Measurements from ENCODE around the gene OPN1LW. TPM values are rescaled to one million over a fixed set of nuclear protein-coding genes. Genes with fewer than 3 reads are reported as not detected.
"Not testable (repeated sequence)": the region's sequence is repeated elsewhere in the genome, so short reads cannot be mapped to it uniquely, and the experiment has no call there.

The OPN1LW gene
- total RNA-seq, 1 donor from 2014 or later, result not detected

DNA sequence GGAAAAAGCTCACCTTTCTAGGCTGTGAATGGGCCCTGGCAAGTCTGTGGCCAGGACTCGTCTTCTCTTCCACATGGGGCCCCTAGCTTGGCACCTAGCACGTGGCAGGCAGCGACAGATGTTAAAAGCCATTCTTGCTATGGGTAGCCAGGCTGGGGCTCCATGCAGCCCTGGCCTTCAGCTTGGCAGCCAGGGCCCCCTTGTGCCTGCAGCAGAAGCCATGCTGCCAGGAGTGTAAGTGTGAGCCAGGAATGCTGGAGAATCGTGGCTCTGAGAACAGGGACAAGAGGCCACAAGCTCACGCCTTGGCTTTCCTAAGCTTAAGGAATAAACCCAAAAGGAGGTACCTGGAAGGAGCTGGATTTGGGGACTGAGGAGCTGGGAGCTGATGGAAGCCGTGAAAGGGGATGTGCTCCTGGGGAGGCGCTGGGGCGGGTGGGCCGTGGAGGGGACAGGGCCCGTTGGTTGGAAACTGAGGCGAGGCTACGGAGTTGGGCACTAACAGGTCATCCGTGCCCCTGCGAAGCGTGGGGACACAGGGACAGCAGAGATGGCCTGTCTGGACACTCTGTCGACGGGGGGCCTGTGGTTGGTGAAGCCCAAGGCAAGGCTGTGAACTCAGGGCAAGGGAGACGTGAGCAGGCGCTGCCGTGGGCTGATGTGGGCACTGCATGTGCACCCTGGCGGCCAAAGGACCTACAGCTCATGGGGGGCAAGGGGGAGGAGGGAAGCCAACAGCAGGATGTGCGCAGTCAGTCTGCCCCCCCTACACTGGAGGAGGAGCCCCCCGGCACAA is 895 bp upstream of the OPN1LW start:
- Histone ChIP-seq H3K4me3 (ENCODE audit: low read depth, low read length) (no peak overlapping the region), H3K36me3 (ENCODE audit: control insufficient read depth, insufficient read depth, low read length) (no peaks in the 10 kb centered on the region), H3K27me3 (ENCODE audit: control insufficient read depth, insufficient read depth, low read length) (no peaks in the 10 kb centered on the region)
- no peak for FAIRE-seq
- DNase-seq (ENCODE audit: low read depth), result no peak
- TF ChIP-seq, protein P1, sequence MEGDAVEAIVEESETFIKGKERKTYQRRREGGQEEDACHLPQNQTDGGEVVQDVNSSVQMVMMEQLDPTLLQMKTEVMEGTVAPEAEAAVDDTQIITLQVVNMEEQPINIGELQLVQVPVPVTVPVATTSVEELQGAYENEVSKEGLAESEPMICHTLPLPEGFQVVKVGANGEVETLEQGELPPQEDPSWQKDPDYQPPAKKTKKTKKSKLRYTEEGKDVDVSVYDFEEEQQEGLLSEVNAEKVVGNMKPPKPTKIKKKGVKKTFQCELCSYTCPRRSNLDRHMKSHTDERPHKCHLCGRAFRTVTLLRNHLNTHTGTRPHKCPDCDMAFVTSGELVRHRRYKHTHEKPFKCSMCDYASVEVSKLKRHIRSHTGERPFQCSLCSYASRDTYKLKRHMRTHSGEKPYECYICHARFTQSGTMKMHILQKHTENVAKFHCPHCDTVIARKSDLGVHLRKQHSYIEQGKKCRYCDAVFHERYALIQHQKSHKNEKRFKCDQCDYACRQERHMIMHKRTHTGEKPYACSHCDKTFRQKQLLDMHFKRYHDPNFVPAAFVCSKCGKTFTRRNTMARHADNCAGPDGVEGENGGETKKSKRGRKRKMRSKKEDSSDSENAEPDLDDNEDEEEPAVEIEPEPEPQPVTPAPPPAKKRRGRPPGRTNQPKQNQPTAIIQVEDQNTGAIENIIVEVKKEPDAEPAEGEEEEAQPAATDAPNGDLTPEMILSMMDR (IDR thresholded peaks at IDR 0.05; ENCODE audit: insufficient read depth, low read length, severe bottlenecking), result no peak

DNA sequence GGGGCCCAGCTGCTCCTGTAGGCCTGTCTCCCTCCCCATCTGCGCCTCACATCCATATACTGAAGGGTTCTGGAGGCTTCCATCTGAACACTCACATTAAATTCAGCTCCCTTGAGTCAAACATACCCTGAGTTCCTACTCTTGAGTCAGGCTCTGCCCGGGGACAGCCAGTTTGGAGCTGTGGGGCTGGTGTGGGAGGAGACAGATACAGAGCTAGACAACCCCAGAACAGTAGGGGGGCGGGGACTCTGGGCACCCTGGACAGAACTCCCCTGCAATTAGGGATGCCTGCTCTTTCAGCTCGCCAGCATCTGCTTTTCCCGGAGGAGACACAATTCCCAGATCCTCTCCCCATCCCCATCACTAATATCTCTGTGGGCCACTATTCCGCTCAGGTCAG is 7.0 kb downstream of the OPN1LW start:
- not testable (repeated sequence) for FAIRE-seq; H3K27me3 ChIP-seq (ENCODE audit: control insufficient read depth, insufficient read depth, low read length); DNase-seq (ENCODE audit: low read depth); H3K36me3 ChIP-seq (ENCODE audit: control insufficient read depth, insufficient read depth, low read length); H3K4me3 ChIP-seq (ENCODE audit: low read depth, low read length)

DNA sequence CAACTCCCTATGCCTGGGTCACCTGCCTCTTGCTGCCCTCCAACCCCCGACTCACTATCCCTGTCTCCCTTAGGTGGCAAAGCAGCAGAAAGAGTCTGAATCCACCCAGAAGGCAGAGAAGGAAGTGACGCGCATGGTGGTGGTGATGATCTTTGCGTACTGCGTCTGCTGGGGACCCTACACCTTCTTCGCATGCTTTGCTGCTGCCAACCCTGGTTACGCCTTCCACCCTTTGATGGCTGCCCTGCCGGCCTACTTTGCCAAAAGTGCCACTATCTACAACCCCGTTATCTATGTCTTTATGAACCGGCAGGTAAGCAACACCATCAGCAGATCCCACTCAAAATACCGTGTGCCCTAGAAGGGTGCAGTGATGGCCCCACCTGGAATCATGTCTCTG is 12.2 kb downstream of the OPN1LW start:
- H3K27me3 ChIP-seq (ENCODE audit: control insufficient read depth, insufficient read depth, low read length); H3K4me3 ChIP-seq (ENCODE audit: low read depth, low read length); FAIRE-seq; DNase-seq (ENCODE audit: low read depth); H3K36me3 ChIP-seq (ENCODE audit: control insufficient read depth, insufficient read depth, low read length): not testable (repeated sequence)

DNA sequence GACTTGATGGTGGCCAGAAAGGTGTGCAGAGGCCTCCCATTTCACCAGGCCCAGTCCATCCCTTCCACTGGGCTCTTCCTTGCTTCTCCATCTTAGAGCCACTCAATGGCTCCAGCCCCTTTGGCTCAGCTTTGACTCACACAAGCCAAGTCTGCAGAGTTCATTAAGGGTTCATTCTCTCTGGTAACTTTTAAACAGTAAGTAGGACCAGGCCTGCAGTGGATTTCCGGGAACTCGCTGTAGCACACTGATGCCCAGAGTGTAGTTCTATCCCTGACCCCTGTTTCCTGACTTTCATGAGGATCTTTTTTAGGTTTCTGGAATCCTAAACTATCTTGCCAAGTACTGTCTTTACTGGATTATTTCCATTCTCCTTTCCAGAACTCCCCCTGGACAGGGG is 13.2 kb downstream of the OPN1LW start:
- FAIRE-seq; H3K27me3 ChIP-seq (ENCODE audit: control insufficient read depth, insufficient read depth, low read length); H3K4me3 ChIP-seq (ENCODE audit: low read depth, low read length); H3K36me3 ChIP-seq (ENCODE audit: control insufficient read depth, insufficient read depth, low read length); DNase-seq (ENCODE audit: low read depth): not testable (repeated sequence)

DNA sequence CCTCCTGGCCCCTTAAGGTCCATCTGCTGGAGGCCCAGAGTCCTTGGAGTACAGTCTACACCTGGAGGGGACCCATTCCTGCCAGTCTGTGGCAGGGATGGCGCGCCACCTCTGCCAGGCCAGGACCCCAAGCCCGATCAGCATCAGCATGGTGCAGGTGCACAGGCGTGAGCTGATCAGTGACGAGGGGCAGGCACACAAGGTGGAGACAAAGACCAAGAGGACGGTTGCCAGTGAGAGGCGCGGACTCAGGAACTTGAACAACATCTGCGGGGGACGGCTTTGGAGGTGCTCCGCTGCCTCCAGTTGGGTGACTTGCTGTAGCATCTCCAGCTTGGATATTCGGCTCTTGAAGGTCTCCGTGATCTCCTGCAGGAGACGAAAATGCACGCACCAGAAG is 15.3 kb downstream of the OPN1LW start:
- DNase-seq (ENCODE audit: low read depth); H3K4me3 ChIP-seq (ENCODE audit: low read depth, low read length); FAIRE-seq; H3K27me3 ChIP-seq (ENCODE audit: control insufficient read depth, insufficient read depth, low read length); H3K36me3 ChIP-seq (ENCODE audit: control insufficient read depth, insufficient read depth, low read length): not testable (repeated sequence)

DNA sequence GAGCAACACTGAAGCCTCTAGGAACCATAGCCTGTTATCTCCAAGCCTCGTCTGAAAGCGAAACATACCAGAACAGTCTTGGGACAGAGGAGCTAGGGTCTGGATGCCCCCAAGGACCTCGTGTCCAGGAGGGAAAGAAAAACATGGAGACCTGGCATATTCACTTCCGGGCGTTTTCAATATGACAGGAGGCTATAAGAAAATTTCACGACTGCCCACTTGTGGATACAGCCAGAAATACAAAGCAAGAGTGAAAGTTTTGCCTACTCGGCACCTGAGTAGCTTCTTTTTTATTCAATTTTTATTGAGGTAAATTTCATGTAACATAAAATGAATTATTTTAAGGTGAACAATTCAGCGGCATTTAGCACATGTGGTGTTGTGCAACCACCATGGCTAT is 20.9 kb downstream of the OPN1LW start:
- FAIRE-seq; H3K27me3 ChIP-seq (ENCODE audit: control insufficient read depth, insufficient read depth, low read length); H3K4me3 ChIP-seq (ENCODE audit: low read depth, low read length); H3K36me3 ChIP-seq (ENCODE audit: control insufficient read depth, insufficient read depth, low read length); DNase-seq (ENCODE audit: low read depth): not testable (repeated sequence)

DNA sequence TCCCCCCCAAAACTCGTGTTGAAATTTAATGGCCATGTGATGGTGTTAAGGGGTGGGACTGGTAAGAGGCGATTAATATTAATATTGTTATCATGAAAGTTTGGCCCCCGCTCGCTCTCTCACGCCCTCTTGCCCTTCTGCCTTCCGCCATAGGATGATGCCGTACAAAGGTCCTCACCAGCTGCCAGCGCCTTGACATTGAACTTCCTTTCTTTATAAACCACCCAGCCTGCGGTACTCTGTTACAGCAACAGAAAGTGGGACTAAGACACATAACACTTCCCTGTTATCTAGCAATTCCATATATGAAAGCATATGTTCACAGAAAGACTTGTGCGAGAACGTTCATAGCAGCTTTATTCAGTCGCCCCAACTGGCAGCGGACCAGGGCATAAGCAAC is 24.3 kb downstream of the OPN1LW start:
- FAIRE-seq; DNase-seq (ENCODE audit: low read depth): not testable (repeated sequence)

DNA sequence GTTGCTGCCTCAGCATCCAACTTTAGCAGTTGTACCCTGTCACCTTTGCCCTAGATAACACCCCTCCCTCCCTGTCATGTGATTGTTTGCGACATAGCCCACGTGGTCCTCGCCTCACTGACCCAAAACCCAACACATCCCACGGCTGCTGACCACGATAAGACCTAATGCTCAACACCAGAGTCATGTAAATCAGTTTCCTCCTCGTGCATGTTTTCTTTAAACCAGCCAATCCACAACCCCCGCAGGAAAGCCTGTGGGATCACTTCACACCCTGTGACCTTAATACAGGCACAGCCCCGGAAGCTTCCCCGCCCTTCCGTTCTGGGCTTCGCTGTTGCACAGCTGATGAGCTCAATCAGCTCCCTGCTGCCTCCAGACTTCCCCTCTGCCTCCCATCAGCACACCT is 28.5 kb downstream of the OPN1LW start:
- FAIRE-seq; H3K36me3 ChIP-seq (ENCODE audit: control insufficient read depth, insufficient read depth, low read length); H3K27me3 ChIP-seq (ENCODE audit: control insufficient read depth, insufficient read depth, low read length); DNase-seq (ENCODE audit: low read depth); H3K4me3 ChIP-seq (ENCODE audit: low read depth, low read length): not testable (repeated sequence)

More for the DNA sequence above, 24.3 kb downstream of the OPN1LW start:
- H3K27me3 ChIP-seq (ENCODE audit: control insufficient read depth, insufficient read depth, low read length); H3K36me3 ChIP-seq (ENCODE audit: control insufficient read depth, insufficient read depth, low read length); H3K4me3 ChIP-seq (ENCODE audit: low read depth, low read length): not testable (repeated sequence)

DNA sequence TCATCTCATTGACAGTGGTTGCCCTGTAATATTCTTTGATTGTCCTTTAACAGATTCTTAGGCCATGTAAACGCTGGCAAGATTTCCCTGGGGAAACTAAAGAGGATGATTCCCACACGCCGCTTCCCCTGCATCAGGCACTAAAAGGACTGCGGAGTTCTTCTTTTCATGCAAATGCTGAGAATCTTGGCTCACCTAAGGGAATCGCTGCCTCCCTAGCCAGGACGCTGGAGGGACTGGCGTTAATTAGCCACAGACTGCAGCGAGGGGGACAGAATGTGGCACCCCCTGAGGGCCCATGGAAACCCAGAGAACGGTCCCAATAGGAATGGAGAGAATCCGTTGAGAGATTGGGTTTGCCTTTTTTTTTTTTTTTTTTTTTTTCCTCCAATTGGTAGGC is 30.3 kb downstream of the OPN1LW start:
- not testable (repeated sequence) for DNase-seq (ENCODE audit: low read depth); H3K36me3 ChIP-seq (ENCODE audit: control insufficient read depth, insufficient read depth, low read length); FAIRE-seq

DNA sequence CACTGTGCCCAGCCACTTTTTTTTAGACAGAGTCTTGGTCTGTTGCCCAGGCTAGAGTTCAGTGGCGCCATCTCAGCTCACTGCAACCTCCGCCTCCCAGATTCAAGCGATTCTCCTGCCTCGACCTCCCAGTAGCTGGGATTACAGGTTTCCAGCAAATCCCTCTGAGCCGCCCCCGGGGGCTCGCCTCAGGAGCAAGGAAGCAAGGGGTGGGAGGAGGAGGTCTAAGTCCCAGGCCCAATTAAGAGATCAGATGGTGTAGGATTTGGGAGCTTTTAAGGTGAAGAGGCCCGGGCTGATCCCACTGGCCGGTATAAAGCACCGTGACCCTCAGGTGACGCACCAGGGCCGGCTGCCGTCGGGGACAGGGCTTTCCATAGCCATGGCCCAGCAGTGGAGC is 38.3 kb downstream of the OPN1LW start, which contains the start of gene OPN1MW:
Gene OPN1MW (plus strand): TSS at position 301 of the 400 bp plus-strand sequence. CDS start 82 bp downstream, at position 383.
- H3K36me3 ChIP-seq (ENCODE audit: control insufficient read depth, insufficient read depth, low read length); DNase-seq (ENCODE audit: low read depth); FAIRE-seq; H3K27me3 ChIP-seq (ENCODE audit: control insufficient read depth, insufficient read depth, low read length); H3K4me3 ChIP-seq (ENCODE audit: low read depth, low read length): not testable (repeated sequence)

More for the DNA sequence above, 30.3 kb downstream of the OPN1LW start:
- H3K27me3 ChIP-seq (ENCODE audit: control insufficient read depth, insufficient read depth, low read length); H3K4me3 ChIP-seq (ENCODE audit: low read depth, low read length): not testable (repeated sequence)

DNA sequence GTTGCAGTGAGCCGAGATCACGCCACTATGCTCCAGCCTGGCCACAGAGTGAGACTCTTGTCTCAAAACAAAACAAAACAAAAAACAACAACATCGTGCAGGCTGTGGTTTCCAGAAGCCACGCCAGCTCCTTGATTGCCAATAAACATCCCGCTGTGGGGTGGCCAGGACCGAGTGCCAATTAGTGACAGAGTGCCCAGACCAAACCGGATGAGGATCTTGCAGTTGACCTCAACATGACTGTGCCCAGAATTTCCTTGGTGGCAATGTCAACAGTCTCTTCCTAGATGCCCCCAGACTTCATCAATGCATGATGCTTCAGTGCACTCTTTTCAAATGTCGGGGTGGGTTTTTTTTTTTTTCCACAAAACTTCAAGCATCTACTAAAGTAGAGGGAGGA is 39.8 kb downstream of the OPN1LW start:
- not testable (repeated sequence) for DNase-seq (ENCODE audit: low read depth); H3K4me3 ChIP-seq (ENCODE audit: low read depth, low read length); FAIRE-seq; H3K27me3 ChIP-seq (ENCODE audit: control insufficient read depth, insufficient read depth, low read length); H3K36me3 ChIP-seq (ENCODE audit: control insufficient read depth, insufficient read depth, low read length)

DNA sequence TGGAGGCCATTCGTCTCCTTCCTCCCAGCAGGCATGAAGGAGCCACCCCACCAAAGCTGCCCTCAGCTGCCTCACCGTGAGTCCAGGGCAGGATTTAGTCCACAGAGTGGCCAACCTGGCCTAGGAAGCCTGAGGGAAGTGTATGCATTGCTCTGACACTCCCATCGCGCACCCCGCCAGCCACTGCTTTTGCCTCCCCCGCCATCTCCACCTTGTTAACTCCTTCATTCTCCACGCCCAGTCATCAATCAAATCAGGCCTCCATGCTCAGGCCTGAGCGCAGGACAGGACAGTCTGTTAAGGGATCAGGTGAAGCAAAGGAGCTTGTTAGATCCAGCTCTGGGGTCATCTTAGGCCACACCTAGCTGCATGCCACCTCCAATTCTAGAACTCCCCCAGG is 48.8 kb downstream of the OPN1LW start:
- H3K4me3 ChIP-seq (ENCODE audit: low read depth, low read length); H3K36me3 ChIP-seq (ENCODE audit: control insufficient read depth, insufficient read depth, low read length); FAIRE-seq; DNase-seq (ENCODE audit: low read depth); H3K27me3 ChIP-seq (ENCODE audit: control insufficient read depth, insufficient read depth, low read length): not testable (repeated sequence)

DNA sequence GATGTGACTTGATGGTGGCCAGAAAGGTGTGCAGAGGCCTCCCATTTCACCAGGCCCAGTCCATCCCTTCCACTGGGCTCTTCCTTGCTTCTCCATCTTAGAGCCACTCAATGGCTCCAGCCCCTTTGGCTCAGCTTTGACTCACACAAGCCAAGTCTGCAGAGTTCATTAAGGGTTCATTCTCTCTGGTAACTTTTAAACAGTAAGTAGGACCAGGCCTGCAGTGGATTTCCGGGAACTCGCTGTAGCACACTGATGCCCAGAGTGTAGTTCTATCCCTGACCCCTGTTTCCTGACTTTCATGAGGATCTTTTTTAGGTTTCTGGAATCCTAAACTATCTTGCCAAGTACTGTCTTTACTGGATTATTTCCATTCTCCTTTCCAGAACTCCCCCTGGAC is 50.3 kb downstream of the OPN1LW start:
- H3K4me3 ChIP-seq (ENCODE audit: low read depth, low read length); DNase-seq (ENCODE audit: low read depth); FAIRE-seq; H3K27me3 ChIP-seq (ENCODE audit: control insufficient read depth, insufficient read depth, low read length); H3K36me3 ChIP-seq (ENCODE audit: control insufficient read depth, insufficient read depth, low read length): not testable (repeated sequence)

DNA sequence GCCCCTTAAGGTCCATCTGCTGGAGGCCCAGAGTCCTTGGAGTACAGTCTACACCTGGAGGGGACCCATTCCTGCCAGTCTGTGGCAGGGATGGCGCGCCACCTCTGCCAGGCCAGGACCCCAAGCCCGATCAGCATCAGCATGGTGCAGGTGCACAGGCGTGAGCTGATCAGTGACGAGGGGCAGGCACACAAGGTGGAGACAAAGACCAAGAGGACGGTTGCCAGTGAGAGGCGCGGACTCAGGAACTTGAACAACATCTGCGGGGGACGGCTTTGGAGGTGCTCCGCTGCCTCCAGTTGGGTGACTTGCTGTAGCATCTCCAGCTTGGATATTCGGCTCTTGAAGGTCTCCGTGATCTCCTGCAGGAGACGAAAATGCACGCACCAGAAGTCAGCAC is 52.4 kb downstream of the OPN1LW start:
- FAIRE-seq; H3K4me3 ChIP-seq (ENCODE audit: low read depth, low read length); H3K27me3 ChIP-seq (ENCODE audit: control insufficient read depth, insufficient read depth, low read length): not testable (repeated sequence)

More for the DNA sequence above, 52.4 kb downstream of the OPN1LW start:
- not testable (repeated sequence) for H3K36me3 ChIP-seq (ENCODE audit: control insufficient read depth, insufficient read depth, low read length); DNase-seq (ENCODE audit: low read depth)

Measured in bronchial epithelial cell (primary cell).